Lower lobe of right lung (tissue), 2 donors: ENCODE measurements around the gene NAV2. TPM values are rescaled to one million over a fixed set of nuclear protein-coding genes. Genes with fewer than 3 reads are reported as not detected.

Experiments
- ATAC-seq, 2 donors: fragments of 200-7000 bp; cut with Tn5 transposase; one replicate each; pipeline ENCODE4 v1.9.1; 2020 to 2022; ENCODE audit warnings: mild to moderate bottlenecking in 2 of 2, moderate library complexity in 2 of 2
- DNase-seq: peaks from one replicate; pipeline ENCODE4 v3.0.0-alpha.2; 2020
- H3K27ac ChIP-seq: fragments of 200-600 bp; one replicate; pipeline ENCODE4 v1.8.0; 2022
- H3K27me3 ChIP-seq: fragments of 200-600 bp; one replicate; pipeline ENCODE4 v1.8.0; 2022; ENCODE audit warnings: low read depth
- H3K36me3 ChIP-seq: fragments of 200-600 bp; one replicate; pipeline ENCODE4 v1.8.0; 2022; ENCODE audit warnings: mild to moderate bottlenecking
- H3K4me1 ChIP-seq: fragments of 200-600 bp; one replicate; pipeline ENCODE4 v1.8.0; 2022
- H3K4me3 ChIP-seq: fragments of 200-600 bp; one replicate; pipeline ENCODE4 v1.8.0; 2022; ENCODE audit warnings: mild to moderate bottlenecking
- H3K9me3 ChIP-seq: fragments of 200-600 bp; one replicate; pipeline ENCODE4 v1.8.0; 2022
- CTCF ChIP-seq: fragments of 200-600 bp; IDR thresholded peaks from one replicate; pipeline ENCODE4 v1.8.0; 2022; ENCODE audit warnings: antibody characterized with exemption, mild to moderate bottlenecking
- intact Hi-C: fragments of 100-400 bp; cut with DNase I; formaldehyde crosslinking; loops from one replicate; pipeline ENCODE4 v1.11.0; 2022
- total RNA-seq: library from RNA; stranded (reverse); fragmentation: NEBNext Ultra II Directional; extraction: Animal tissue kit (Norgen Biotek cat#: 25700); gene quantifications from one replicate; pipeline ENCODE4 v1.2.1, GENCODE V29; 2021
- donor health status: DM: no; HTN: yes; CAD: no; lungs with severe emphysema.

Gene NAV2
- total RNA-seq, 1 donor from 2014 or later: 36.9 TPM

DNA sequence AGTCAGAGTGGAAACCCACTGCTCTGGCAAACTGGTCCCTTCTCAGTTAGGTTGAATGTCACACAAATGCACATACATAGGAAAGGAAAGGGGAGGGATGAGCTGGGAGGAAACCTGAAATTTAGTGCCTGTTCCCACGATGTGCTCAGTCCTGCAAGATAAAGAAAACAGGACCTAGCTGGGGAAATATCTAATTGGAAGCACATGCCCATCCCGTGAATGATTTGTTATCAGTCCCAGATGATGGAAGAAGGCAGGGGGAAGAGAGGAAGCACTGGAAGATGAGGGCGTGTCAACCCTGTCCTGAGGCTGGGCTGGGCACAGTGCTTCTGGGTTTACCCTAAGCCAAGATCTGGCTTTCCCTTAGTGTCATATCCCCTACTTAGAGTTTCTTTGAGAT lies 173.9 kb downstream of the NAV2 start:
- no peak for TF ChIP-seq CTCF
- ATAC-seq: no peak
- DNase-seq: no peak
- Histone ChIP-seq H3K4me3 (no peak overlapping the region), H3K36me3 (peaks cover 18% of the 10 kb centered on the region), H3K9me3 (no peaks in the 10 kb centered on the region), H3K27ac (no peak overlapping the region), H3K4me1 (no peaks in the 10 kb centered on the region), H3K27me3 (no peaks in the 10 kb centered on the region)
- intact Hi-C loops: no loop called here

GRCh38 chr11:19887842-19888241 lies 175.2 kb downstream of the NAV2 start:
- H3K9me3 ChIP-seq: no peaks in the 10 kb centered on the region
- no peak for TF ChIP-seq CTCF
- H3K4me1 ChIP-seq: no peaks in the 10 kb centered on the region
- H3K27ac ChIP-seq: no peak overlapping the region
- no peak for ATAC-seq
- no peaks in the 10 kb centered on the region for H3K27me3 ChIP-seq
- peaks cover 21% of the 10 kb centered on the region for H3K36me3 ChIP-seq
- intact Hi-C loops: no loop called here
- DNase-seq: no peak
- no peak overlapping the region for H3K4me3 ChIP-seq

DNA sequence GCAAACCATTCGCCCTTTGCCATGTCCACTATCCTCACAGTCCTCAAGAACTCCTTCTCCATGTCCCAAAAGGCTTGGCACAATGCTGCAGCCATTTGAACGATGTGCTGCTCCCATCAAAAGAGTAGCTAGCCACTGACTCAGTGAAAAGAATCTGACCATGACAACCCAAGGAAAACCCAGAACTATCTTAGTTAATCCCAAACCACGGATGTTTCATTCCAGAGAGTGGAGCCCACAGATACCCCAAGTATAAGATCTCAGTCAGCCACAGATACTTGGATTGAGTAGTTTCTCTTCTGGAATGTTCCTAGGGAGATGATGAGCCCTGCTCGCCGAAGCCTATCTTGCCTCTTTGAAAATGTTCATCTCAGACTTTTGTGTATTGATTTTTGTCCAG lies 176.9 kb downstream of the NAV2 start:
- ATAC-seq: no peak

DNA sequence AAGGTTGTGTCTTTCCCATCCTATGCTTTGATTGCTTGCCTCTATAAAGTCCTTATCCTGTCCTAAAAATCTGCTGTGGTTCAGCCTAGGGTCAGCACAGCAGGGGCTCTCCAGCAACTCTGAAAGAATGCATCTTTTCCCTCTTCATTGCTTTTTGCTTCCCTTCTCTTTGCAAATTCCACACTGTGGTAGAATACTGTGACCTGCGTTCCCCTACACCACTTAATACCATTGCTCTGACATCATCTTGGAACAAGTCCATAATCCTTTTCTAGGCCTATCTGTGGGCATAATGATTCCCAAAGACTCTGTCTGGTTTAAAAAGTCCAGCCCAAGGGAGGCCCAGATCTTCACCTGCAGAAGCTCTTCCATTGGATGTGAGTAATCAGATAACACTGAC lies 177.7 kb downstream of the NAV2 start:
- DNase-seq (no peak), ATAC-seq (peak; percentile 28 to 38)
- no peaks in the 10 kb centered on the region for H3K9me3 ChIP-seq
- intact Hi-C loops: no loop called here
- no peaks in the 10 kb centered on the region for H3K27me3 ChIP-seq
- no peak overlapping the region for H3K27ac ChIP-seq
- peaks cover 16% of the 10 kb centered on the region for H3K36me3 ChIP-seq
- H3K4me3 ChIP-seq: no peak overlapping the region
- TF ChIP-seq CTCF: no peak
- H3K4me1 ChIP-seq: no peaks in the 10 kb centered on the region

More for the DNA sequence above, 176.9 kb downstream of the NAV2 start:
- Histone ChIP-seq H3K27me3 (no peaks in the 10 kb centered on the region), H3K4me3 (no peak overlapping the region), H3K4me1 (no peaks in the 10 kb centered on the region), H3K27ac (no peak overlapping the region), H3K9me3 (no peaks in the 10 kb centered on the region), H3K36me3 (peaks cover 16% of the 10 kb centered on the region)
- no peak for DNase-seq
- intact Hi-C loops: no loop called here
- no peak for TF ChIP-seq CTCF

DNA sequence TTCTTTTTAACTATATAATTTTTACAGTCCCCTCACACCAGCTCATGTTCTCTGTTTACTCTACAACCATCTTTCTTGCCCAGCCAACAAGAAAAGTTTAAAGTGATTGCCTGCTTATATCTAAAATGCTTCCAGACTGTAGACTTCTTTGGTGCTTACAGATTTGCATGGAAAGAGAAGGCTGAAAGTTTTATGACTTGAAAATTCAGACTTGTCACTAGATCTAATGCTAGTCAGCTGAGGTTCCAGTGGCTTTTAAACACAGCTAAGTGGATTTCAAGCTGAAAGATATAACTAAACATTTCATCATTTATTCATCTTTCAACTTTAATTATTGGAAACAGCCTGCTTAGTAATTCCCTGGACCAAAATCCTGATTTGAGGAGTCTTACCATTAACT lies 178.4 kb downstream of the NAV2 start:
- intact Hi-C loops: no loop called here
- Histone ChIP-seq H3K4me1 (no peaks in the 10 kb centered on the region), H3K36me3 (peaks cover 13% of the 10 kb centered on the region), H3K27ac (no peak overlapping the region), H3K4me3 (no peak overlapping the region), H3K9me3 (no peaks in the 10 kb centered on the region), H3K27me3 (no peaks in the 10 kb centered on the region)
- no peak for TF ChIP-seq CTCF
- DNase-seq (no peak), ATAC-seq (no peak)

GRCh38 chr11:19892387-19892786 lies 179.8 kb downstream of the NAV2 start:
- no peaks in the 10 kb centered on the region for H3K9me3 ChIP-seq
- H3K4me1 ChIP-seq: no peaks in the 10 kb centered on the region
- no peak overlapping the region for H3K4me3 ChIP-seq
- TF ChIP-seq CTCF: no peak
- H3K27ac ChIP-seq: no peak overlapping the region
- intact Hi-C loops: no loop called here
- ATAC-seq (peak in 1 of 2 donors; percentile 37), DNase-seq (no peak)
- H3K36me3 ChIP-seq: peaks cover 9% of the 10 kb centered on the region
- H3K27me3 ChIP-seq: no peaks in the 10 kb centered on the region
